ENCODE data around the gene PRKCE. TPM values are rescaled to one million over a fixed set of nuclear protein-coding genes. Genes with fewer than 3 reads are reported as not detected.

Gene PRKCE
- total RNA-seq, 1 donor from 2014 or later = 21.0 TPM

DNA sequence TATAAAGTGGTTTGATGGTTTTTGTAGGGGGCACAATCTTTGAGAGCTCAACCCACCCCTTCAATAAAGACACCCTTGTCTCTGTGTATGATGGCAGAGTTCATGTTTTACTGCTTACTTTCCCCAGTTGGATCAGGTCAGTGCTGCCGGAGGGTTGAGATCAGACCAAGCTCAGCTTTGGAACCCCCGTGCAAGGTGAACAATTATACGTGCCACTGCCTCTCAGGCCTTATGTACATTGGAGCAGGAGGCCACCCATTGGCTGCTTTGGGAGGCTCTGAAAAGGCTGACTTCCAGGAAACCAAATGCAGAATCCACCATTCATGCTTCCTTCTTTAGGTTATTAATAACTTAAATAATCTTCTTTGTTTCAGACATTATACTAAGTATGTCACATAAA, 542.4 kb downstream of the PRKCE start:
- Histone ChIP-seq H3K4me3 (ENCODE audit: low read depth, low read length) (no peak overlapping the region), H3K27me3 (ENCODE audit: control insufficient read depth, insufficient read depth, low read length) (no peaks in the 10 kb centered on the region), H3K36me3 (ENCODE audit: control insufficient read depth, insufficient read depth, low read length) (no peaks in the 10 kb centered on the region)
- DNase-seq (ENCODE audit: low read depth) = no peak
- TF ChIP-seq, protein P1, sequence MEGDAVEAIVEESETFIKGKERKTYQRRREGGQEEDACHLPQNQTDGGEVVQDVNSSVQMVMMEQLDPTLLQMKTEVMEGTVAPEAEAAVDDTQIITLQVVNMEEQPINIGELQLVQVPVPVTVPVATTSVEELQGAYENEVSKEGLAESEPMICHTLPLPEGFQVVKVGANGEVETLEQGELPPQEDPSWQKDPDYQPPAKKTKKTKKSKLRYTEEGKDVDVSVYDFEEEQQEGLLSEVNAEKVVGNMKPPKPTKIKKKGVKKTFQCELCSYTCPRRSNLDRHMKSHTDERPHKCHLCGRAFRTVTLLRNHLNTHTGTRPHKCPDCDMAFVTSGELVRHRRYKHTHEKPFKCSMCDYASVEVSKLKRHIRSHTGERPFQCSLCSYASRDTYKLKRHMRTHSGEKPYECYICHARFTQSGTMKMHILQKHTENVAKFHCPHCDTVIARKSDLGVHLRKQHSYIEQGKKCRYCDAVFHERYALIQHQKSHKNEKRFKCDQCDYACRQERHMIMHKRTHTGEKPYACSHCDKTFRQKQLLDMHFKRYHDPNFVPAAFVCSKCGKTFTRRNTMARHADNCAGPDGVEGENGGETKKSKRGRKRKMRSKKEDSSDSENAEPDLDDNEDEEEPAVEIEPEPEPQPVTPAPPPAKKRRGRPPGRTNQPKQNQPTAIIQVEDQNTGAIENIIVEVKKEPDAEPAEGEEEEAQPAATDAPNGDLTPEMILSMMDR (IDR thresholded peaks at IDR 0.05; ENCODE audit: insufficient read depth, low read length, poor library complexity, severe bottlenecking) = no peak

DNA sequence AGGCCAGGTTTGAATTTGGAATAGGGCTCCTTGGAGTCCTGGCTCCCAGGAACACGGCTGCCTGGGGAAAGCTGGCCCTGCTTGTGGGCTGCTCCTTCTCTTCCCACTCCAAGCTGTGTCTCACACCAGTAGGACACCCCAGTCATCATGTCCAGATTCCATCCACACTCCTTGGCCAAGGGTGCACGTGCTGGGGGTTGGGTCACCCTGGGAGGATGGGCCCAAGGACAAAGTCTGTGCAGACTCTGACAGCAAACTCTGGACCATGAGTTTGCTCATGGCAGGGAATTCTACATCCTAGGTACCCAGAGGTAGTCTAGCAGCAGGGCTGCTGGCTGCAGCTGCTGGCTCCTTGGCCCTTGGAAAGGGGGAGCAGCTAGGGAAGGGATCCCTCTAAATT, 543.4 kb downstream of the PRKCE start:
- Histone ChIP-seq H3K4me3 (ENCODE audit: low read depth, low read length) (no peak overlapping the region), H3K36me3 (ENCODE audit: control insufficient read depth, insufficient read depth, low read length) (no peaks in the 10 kb centered on the region), H3K27me3 (ENCODE audit: control insufficient read depth, insufficient read depth, low read length) (no peaks in the 10 kb centered on the region)
- DNase-seq (ENCODE audit: low read depth) = no peak
- TF ChIP-seq, protein P1 (IDR thresholded peaks at IDR 0.05; ENCODE audit: insufficient read depth, low read length, poor library complexity, severe bottlenecking) = no peak

DNA sequence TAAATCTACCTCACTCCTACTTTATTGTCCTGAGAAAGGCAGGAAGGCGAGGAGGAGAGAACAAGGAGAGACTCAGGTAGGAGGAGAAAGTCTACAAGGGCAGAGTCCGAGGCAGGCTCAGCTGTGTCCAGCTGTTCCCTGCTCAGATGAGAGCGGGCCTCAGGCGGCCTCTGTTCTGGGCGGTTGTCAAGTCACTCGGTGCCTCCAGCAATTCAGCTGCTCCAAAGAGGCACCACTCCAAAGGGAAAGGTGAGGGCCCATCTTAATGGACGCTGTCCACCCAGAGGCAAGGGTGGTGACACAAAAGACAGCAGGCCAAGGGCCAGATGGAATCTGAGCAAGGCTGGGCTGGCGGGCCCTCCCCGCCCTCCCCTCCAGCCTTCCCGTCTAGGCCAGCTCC, 544.3 kb downstream of the PRKCE start:
- DNase-seq (ENCODE audit: low read depth) = no peak
- no peaks in the 10 kb centered on the region for H3K27me3 ChIP-seq (ENCODE audit: control insufficient read depth, insufficient read depth, low read length)
- TF ChIP-seq, protein P1 (IDR thresholded peaks at IDR 0.05; ENCODE audit: insufficient read depth, low read length, poor library complexity, severe bottlenecking) = no peak
- no peaks in the 10 kb centered on the region for H3K36me3 ChIP-seq (ENCODE audit: control insufficient read depth, insufficient read depth, low read length)
- H3K4me3 ChIP-seq (ENCODE audit: low read depth, low read length) = no peak overlapping the region

DNA sequence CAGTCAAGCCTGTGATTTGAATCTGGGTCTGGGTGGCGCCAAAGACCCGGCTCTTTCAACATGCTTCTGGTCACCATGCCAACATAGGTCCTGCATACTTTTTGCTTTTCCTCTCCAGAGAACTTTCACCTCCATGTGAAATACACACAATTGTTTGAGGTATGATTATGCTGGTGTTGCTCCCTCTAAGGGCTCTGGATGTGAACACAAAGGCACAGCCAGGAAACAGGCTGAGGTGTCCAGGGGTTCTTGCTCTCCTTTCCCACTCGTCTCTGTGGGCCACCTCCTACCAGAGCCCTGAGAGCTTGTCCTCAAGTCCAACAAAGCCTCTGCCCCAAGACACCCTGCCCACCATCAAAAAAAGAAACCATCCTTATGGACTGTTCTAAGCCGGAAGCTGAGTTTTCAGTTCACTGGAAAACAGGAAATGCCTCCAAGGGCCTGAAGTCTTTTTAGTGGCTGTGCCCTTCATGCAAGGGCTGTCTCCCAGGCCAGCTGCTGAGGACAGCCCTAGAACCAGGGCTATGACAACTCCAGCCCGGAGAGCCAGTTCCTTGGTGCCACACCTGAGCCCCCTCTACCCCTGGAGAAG, 545.5 kb downstream of the PRKCE start:
- Histone ChIP-seq H3K36me3 (ENCODE audit: control insufficient read depth, insufficient read depth, low read length) (no peaks in the 10 kb centered on the region), H3K27me3 (ENCODE audit: control insufficient read depth, insufficient read depth, low read length) (no peaks in the 10 kb centered on the region), H3K4me3 (ENCODE audit: low read depth, low read length) (no peak overlapping the region)
- TF ChIP-seq, protein P1 (IDR thresholded peaks at IDR 0.05; ENCODE audit: insufficient read depth, low read length, poor library complexity, severe bottlenecking) = no peak
- no peak for DNase-seq (ENCODE audit: low read depth)

DNA sequence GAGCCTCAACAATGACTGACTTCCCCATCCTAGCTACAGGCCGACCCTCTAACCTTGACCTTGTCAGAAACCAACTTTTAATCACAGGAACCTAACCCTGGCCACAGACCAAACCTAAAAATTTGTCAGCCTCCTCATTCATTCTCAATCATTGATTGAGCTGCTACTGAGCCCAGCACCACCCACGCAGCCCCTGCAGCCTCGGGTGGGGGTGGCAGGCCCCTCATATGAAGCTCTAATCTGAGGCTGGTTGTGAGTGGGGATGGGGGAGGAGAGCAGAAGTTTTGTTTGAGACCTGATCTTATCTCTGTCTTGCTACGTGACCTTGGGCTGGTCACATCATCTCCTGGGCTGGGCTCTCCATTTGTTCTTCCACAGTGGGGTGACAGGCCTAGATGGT, 546.2 kb downstream of the PRKCE start:
- Histone ChIP-seq H3K27me3 (ENCODE audit: control insufficient read depth, insufficient read depth, low read length) (no peaks in the 10 kb centered on the region), H3K4me3 (ENCODE audit: low read depth, low read length) (no peak overlapping the region), H3K36me3 (ENCODE audit: control insufficient read depth, insufficient read depth, low read length) (no peaks in the 10 kb centered on the region)
- TF ChIP-seq, protein P1 (IDR thresholded peaks at IDR 0.05; ENCODE audit: insufficient read depth, low read length, poor library complexity, severe bottlenecking) = no peak
- DNase-seq (ENCODE audit: low read depth) = no peak
